Activated CD4-positive, alpha-beta T cell treated with anti-CD3 and anti-CD28 coated beads for 36 hours (primary cell): ENCODE measurements around the gene ZNF607. TPM values are rescaled to one million over a fixed set of nuclear protein-coding genes. Genes with fewer than 3 reads are reported as not detected.
"Not testable (repeated sequence)": the region's sequence is repeated elsewhere in the genome, so short reads cannot be mapped to it uniquely, and the experiment has no call there.

Source experiments
- ATAC-seq: fragments of 200-7000 bp; cut with Tn5 transposase; one replicate; pipeline ENCODE4 v1.10.0; 2021; ENCODE audit warnings: mild to moderate bottlenecking, moderate library complexity
- CTCF ChIA-PET: fragments of 350-600 bp; sonication (Branson Sonifier 250); formaldehyde crosslinking; loops from one replicate; lab custom pipeline; 2021; ENCODE audit warnings: antibody characterized with exemption; lab: Charles Lee
- POLR2A ChIA-PET: fragments of 350-600 bp; sonication (Branson Sonifier 250); formaldehyde crosslinking; loops from one replicate; lab custom pipeline; 2021; ENCODE audit warnings: antibody characterized with exemption, inconsistent platforms; lab: Charles Lee
- DNase-seq: peaks from one replicate; pipeline ENCODE4 v3.0.0-alpha.2; 2020
- H3K27ac Mint-ChIP-seq: one replicate; pipeline ENCODE4 v1.8.0; 2021; ENCODE audit warnings: mixed read lengths
- H3K27me3 Mint-ChIP-seq: one replicate; pipeline ENCODE4 v1.8.0; 2021; ENCODE audit warnings: mixed read lengths
- H3K36me3 Mint-ChIP-seq: one replicate; pipeline ENCODE4 v1.8.0; 2021; ENCODE audit warnings: low read depth, mixed read lengths
- H3K4me1 Mint-ChIP-seq: one replicate; pipeline ENCODE4 v1.8.0; 2021; ENCODE audit warnings: mixed read lengths
- H3K4me3 Mint-ChIP-seq: one replicate; pipeline ENCODE4 v1.8.0; 2021; ENCODE audit warnings: mild to moderate bottlenecking, moderate library complexity, mixed read lengths
- H3K9me3 Mint-ChIP-seq: one replicate; pipeline ENCODE4 v1.8.0; 2021; ENCODE audit warnings: low read depth, mixed read lengths
- intact Hi-C, 2 experiments: fragments of 100-400 bp; cut with DNase I in 1 of 2; cut with micrococcal nuclease in 1 of 2; formaldehyde crosslinking; loops; one replicate each; pipeline versions ENCODE4 v1.14.2 to v1.15.1; 2022 to 2024; cut with DNase I, micrococcal nuclease
- total RNA-seq, 2 experiments: library from RNA; stranded (reverse); gene quantifications; one replicate each; pipeline ENCODE4 v1.2.3, GENCODE V29; 2021

Gene ZNF607
- total RNA-seq, 2 experiments from 2014 or later, result 4.9 to 8.3 TPM

DNA sequence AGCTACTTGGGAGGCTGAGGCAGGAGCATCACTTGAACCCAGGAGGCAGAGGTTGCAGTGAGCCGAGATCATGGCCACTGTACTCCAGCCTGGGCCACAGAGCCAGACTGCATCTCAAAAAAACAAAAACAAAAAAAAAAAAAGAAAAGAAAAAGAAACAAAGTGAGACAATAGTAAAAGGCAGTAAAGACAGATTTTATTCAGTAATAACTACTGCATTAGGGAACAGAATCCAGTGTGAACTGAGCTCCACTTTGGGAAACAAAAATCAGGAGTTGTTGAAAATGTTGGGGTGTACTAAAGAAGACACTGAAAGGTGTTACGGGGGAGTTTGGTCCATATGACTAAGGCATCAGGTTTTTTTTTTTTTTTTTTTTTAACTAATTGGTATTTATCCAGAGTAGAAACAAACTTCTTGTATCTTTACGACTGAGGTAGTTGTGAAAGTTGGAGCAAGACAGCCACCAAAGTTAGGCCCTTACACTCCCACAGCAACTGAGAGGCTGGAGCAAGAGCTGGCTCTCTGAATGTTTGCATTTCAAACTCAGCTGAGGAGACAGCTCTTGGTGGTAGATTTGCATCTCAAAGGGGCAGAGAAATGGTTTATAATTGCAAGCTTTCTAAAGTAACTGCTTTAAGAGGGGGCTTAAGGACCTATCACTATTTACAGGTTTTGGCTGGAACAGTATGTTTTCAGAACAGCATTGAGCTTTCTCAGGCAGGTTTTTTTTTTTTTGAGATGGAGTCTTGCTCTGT, 24.2 kb downstream of the ZNF607 start:
- peaks cover 44% of the 10 kb centered on the region for H3K36me3 Mint-ChIP-seq
- ChIA-PET CTCF (interaction anchor here (0.7 kb wide), 1 partner anchor 14 kb away, joined by 3 read pairs; no protein-coding TSS in a partner anchor), POLR2A (no interaction called here)
- H3K27me3 Mint-ChIP-seq, result no peaks in the 10 kb centered on the region
- peaks cover 35% of the 10 kb centered on the region for H3K9me3 Mint-ChIP-seq
- no peak overlapping the region for H3K4me3 Mint-ChIP-seq
- H3K4me1 Mint-ChIP-seq, result peaks cover 9% of the 10 kb centered on the region
- ATAC-seq, result no peak
- intact Hi-C loops, result no loop called here
- DNase-seq, result no peak
- no peak overlapping the region for H3K27ac Mint-ChIP-seq

DNA sequence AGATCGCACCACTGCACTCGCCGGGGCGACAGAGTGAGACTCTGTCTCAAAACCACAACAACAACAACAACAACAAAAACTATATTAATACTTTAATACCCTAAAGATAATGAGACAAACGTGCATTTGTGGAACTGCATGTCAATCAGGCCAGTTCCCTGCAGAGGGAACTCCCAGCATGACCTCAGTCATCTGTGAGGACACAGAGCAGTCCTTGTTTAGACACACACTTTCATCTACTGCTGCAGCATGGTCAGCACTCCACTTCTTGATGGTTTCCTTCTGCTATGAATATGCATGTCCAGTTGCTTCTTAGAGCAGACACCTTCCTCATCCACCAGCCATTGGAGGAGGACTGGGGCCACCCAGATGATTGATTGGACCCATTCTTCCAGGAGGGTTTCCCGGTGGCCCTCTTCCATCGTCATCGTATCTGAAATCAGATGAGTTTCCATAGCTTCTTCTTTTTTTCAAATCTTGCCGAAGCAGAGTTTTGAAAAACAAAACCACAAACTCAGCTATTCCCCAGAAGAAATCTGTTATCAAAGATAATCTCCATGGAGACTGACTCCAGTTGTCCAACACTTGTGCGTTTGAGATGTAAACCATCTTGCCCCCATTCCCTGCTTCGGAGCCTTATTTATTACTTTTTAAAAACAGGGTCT, 26.5 kb downstream of the ZNF607 start:
- intact Hi-C loops, result loop anchor here in 1 of 2 experiments (1.0 to 5.0 kb wide), 7 partner anchors 26 to 721 kb away; partner anchors contain the start of genes ZFP30, ZNF527, ZNF540 and ZNF570
- Mint-ChIP-seq H3K36me3 (peaks cover 26% of the 10 kb centered on the region), H3K27me3 (no peaks in the 10 kb centered on the region), H3K4me1 (peaks cover 9% of the 10 kb centered on the region), H3K27ac (no peak overlapping the region), H3K9me3 (peaks cover 19% of the 10 kb centered on the region), H3K4me3 (no peak overlapping the region)
- DNase-seq (peak; percentile 4), ATAC-seq (no peak)
- CTCF ChIA-PET, result no interaction called here
- POLR2A ChIA-PET, result no interaction called here

DNA sequence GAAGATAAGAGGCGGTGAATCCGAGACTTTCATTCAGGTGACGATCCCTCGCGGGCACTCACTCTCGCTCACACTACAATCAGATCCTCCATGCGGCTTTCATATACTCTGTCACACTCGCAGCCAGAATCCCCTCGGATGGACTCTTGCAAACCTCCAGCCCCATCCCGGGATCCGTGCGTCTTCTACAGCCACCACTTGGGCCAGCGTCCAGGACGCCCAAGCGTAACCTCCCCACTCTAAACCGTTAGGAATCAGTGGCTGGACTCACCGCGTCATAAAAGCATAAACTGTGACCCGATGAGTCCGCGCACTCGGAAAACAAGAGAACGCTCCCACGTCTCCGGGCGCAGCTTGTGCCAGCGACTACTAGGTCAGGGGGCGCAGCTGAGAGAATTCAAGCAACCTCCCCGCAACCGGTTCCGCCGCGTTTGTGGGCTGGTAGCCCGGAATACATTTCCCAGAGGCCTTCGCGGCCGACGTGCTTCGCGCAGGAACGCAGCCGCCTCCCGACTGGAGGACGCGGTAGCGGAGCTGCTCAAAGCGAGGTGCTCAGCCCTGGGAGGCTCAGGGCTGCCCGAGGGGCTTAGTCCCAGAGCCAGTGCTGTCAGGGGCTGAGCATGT, 27.6 kb downstream of the ZNF607 start:
- peaks cover 15% of the 10 kb centered on the region for H3K9me3 Mint-ChIP-seq
- DNase-seq, result peak; percentile 93
- peaks cover 22% of the 10 kb centered on the region for H3K36me3 Mint-ChIP-seq
- ATAC-seq, result peak; percentile 96
- POLR2A ChIA-PET, result interaction anchor here (0.8 kb wide), 1 partner anchor 322 kb away, joined by 3 read pairs; the partner anchor contains the start of gene ZNF527
- CTCF ChIA-PET, result no interaction called here
- intact Hi-C loops, result loop anchor here in 1 of 2 experiments (1.0 to 5.0 kb wide), 7 partner anchors 27 to 720 kb away; partner anchors contain the start of genes ZFP30, ZNF527, ZNF540 and ZNF570
- peak overlapping the region; percentile 95 for H3K27ac Mint-ChIP-seq
- no peaks in the 10 kb centered on the region for H3K27me3 Mint-ChIP-seq
- peaks cover 9% of the 10 kb centered on the region for H3K4me1 Mint-ChIP-seq
- H3K4me3 Mint-ChIP-seq, result peak overlapping the region; percentile 92

DNA sequence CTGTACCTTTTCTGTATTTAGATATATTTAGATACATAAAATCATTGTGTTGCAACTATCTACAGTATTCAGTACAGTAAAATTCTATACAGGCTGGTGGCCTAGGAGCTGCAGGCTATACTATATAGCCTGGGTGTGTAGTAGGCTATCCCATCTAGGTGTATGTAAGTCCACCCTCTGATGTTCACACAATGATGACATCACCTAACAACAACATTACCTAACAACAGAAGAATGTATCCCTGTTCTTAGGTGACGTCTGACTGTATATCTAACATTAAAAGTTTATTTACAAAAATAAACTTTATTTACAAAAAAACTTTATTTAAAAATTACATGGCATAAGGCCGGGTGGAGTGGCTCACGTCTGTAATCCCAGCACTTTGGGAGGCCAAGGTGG, 36.0 kb downstream of the ZNF607 start:
- Mint-ChIP-seq H3K27me3 (no peaks in the 10 kb centered on the region), H3K4me3 (no peak overlapping the region), H3K4me1 (no peaks in the 10 kb centered on the region), H3K27ac (no peak overlapping the region), H3K9me3 (peaks cover 19% of the 10 kb centered on the region), H3K36me3 (peaks cover 39% of the 10 kb centered on the region)
- ATAC-seq, result no peak
- ChIA-PET CTCF (no interaction called here), POLR2A (no interaction called here)
- no peak for DNase-seq
- intact Hi-C loops, result no loop called here

DNA sequence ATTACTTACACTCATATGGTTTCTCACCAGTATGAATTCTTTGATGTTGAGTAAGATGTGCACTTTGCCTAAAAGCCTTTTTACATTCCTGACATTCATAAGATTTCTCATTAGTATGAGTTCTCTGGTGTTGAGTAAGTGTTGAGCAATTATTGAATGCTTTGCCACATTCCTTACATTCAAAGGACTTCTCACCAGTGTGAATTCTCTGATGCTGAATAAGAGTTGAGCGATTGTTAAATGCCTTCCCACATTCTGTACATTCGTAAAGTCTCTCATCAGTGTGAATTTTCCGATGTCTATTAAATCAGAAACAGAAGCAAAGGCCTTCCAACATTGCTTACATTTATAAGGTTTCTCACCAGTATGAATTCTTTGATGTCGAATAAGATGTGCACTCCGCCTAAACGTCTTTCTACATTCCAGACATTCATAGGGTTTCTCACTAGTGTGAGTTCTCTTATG, 50.1 kb downstream of the ZNF607 start:
- CTCF ChIA-PET, result no interaction called here
- no peak for ATAC-seq
- H3K4me1 Mint-ChIP-seq, result no peaks in the 10 kb centered on the region
- intact Hi-C loops, result no loop called here
- H3K27ac Mint-ChIP-seq, result no peak overlapping the region
- H3K27me3 Mint-ChIP-seq, result no peaks in the 10 kb centered on the region
- no peak for DNase-seq
- H3K9me3 Mint-ChIP-seq, result peaks cover 34% of the 10 kb centered on the region
- POLR2A ChIA-PET, result no interaction called here
- no peak overlapping the region for H3K4me3 Mint-ChIP-seq
- H3K36me3 Mint-ChIP-seq, result peaks cover 19% of the 10 kb centered on the region

DNA sequence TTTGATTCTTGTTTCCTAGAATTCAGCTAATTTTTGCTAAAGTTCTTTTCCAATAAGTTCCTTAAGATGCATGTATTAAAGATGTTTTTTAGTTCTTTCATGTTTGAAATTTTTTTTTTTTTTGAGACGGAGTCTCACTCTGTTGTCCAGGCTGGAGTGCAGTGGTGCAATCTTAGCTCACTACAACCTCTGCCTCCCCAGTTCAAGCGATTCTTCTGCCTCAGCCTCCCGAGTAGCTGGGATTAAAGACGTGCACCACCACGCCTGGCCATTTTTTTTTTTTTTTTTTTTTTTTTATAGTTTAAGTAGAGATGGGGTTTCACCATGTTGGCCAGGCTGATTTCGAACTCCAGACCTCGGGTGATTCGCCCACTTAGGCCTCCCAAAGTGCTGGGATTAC, 62.4 kb downstream of the ZNF607 start:
- peaks cover 32% of the 10 kb centered on the region for H3K36me3 Mint-ChIP-seq
- peak overlapping the region; percentile 94 for H3K4me3 Mint-ChIP-seq
- CTCF ChIA-PET, result interaction anchor here (0.7 to 1.0 kb wide), 2 partner anchors 63 to 78 kb away, joined by 3 read pairs; no protein-coding TSS in a partner anchor
- DNase-seq, H3K9me3 Mint-ChIP-seq, H3K27me3 Mint-ChIP-seq, ATAC-seq, POLR2A ChIA-PET: not testable (repeated sequence)
- intact Hi-C loops, result loop anchor here in 1 of 2 experiments (5.0 kb wide), 6 partner anchors 105 to 820 kb away; partner anchors contain the start of genes CATSPERG, KCNK6, YIF1B and ZNF383
- peak overlapping the region; percentile 65 for H3K27ac Mint-ChIP-seq
- H3K4me1 Mint-ChIP-seq, result peaks cover 33% of the 10 kb centered on the region

DNA sequence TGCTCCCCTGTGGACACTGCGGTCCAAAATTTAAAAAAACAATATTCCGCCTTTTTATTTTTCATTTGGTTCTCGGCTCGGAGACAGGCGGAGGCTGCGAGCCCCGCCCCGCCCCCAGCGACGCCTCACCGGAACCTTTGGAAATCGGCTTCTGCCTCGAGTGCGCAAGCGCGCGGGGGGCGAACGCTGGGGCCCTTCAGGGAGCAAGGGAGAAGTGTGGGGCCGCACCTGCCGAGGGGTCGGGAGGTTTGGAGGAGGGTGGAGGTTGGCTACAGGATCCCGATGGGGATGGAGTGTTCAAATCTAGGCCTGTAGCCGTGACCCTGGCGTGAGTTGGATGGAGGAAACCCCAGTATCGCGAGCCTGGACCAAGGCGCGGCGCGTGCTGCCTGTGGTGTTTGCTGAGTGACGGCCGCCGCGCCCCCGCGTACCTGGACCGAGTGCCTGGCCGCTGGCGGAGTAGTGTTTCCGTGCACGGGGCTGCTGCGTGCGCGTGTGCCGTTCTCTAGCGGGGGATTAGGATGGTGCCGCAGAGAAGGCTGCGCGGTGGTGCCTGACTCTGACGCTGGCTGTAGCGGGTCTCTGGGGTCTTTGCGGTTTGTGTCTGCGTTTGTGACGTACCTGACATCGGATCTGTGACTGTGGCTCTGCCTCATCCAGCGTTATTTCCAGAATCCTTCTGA, 63.7 kb downstream of the ZNF607 start:
- H3K27me3 Mint-ChIP-seq, result no peaks in the 10 kb centered on the region
- peak; percentile 79 for ATAC-seq
- H3K27ac Mint-ChIP-seq, result peak overlapping the region; percentile 99
- peaks cover 29% of the 10 kb centered on the region for H3K36me3 Mint-ChIP-seq
- POLR2A ChIA-PET, result no interaction called here
- intact Hi-C loops, result loop anchor here (1.0 to 5.0 kb wide), 16 partner anchors 36 to 819 kb away; partner anchors contain the start of genes ZNF540 (in 2 of the 2), ZNF571 (in 2 of the 2), ZNF573 (in 2 of the 2) and ZNF607 (in 2 of the 2)
- peaks cover 33% of the 10 kb centered on the region for H3K4me1 Mint-ChIP-seq
- DNase-seq, result peak; percentile 93
- H3K9me3 Mint-ChIP-seq, result peaks cover 7% of the 10 kb centered on the region
- peak overlapping the region; percentile 94 for H3K4me3 Mint-ChIP-seq
- CTCF ChIA-PET, result interaction anchor here (1.0 kb wide), 1 partner anchor 64 kb away, joined by 3 read pairs; no protein-coding TSS in a partner anchor

DNA sequence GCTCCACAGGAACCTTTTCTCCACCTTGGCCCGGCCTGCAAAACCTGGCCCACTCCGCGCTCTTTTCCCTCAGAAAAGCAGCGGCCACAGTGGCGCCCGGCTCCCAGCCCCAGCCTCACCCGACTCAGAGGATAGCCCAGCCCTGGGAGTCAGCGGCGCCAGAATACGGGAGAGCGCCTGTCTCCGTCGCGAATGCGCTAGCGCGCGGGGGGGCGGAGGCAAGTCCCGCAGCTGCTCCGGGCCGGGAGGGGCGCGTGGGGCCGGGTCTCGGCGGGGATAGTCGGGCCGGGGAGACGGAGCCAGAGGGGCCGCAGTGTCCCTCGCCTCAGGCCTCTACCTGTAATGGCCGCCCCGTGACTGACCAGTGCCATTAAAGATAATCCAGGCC, 64.3 kb downstream of the ZNF607 start, which contains the start of gene ZFP30:
ZFP30 (minus strand) TSS at position 165 of the 388 bp plus-strand sequence. CDS start 7,643 bp downstream, outside the sequence.
- CTCF ChIA-PET, result no interaction called here
- Mint-ChIP-seq H3K4me1 (peaks cover 33% of the 10 kb centered on the region), H3K9me3 (peaks cover 5% of the 10 kb centered on the region), H3K4me3 (peak within 1 kb of the TSS; percentile 94), H3K27me3 (no peaks in the 10 kb centered on the region), H3K36me3 (peaks cover 27% of the 10 kb centered on the region), H3K27ac (peak within 1 kb of the TSS; percentile 99)
- POLR2A ChIA-PET, result no interaction called here
- peak; percentile 75 for ATAC-seq
- intact Hi-C loops, result loop anchor here (1.0 to 5.0 kb wide), 16 partner anchors 37 to 818 kb away; partner anchors contain the start of genes ZNF540 (in 2 of the 2), ZNF571 (in 2 of the 2), ZNF573 (in 2 of the 2) and ZNF607 (in 2 of the 2)
- DNase-seq, result peak; percentile 90

DNA sequence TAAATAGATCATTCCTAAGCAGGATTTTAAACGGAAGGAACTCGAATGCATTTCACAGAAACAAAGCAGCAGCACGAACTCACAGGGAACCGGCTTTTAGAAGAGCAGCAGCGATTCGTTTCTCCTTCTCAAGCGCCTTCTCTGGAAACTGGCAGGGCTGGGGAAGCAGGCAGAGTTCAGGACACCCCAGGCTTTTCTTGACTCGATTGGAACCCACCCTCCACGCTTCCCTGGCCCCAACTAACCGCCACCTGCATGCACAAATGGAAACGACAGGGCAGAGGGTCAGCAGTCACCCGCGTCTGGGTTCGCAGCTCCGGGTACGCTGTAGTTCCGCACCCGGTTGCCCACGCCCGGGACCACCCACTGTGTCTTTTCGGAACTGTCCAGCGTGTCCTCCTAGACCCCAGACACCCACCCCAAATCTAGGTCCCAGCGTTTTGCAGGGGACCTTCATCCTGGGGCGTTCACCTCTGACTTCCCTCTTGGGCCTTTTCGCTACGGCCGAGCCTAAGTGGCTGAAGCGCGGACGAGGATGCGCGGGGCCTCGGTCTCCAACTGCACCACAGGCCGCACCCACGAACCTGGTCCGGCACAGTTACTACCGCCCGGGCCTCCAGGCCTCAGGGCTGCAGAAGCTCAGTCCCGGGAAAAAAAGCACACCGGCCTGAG, 64.8 kb downstream of the ZNF607 start:
- Mint-ChIP-seq H3K4me1 (peaks cover 33% of the 10 kb centered on the region), H3K4me3 (peak overlapping the region; percentile 94), H3K27me3 (no peaks in the 10 kb centered on the region), H3K36me3 (peaks cover 30% of the 10 kb centered on the region), H3K9me3 (peaks cover 5% of the 10 kb centered on the region), H3K27ac (peak overlapping the region; percentile 99)
- DNase-seq (peak; percentile 56), ATAC-seq (peak; percentile 11)
- ChIA-PET POLR2A (no interaction called here), CTCF (no interaction called here)
- intact Hi-C loops, result loop anchor here (1.0 to 5.0 kb wide), 16 partner anchors 38 to 817 kb away; partner anchors contain the start of genes ZNF540 (in 2 of the 2), ZNF571 (in 2 of the 2), ZNF573 (in 2 of the 2) and ZNF607 (in 2 of the 2)

DNA sequence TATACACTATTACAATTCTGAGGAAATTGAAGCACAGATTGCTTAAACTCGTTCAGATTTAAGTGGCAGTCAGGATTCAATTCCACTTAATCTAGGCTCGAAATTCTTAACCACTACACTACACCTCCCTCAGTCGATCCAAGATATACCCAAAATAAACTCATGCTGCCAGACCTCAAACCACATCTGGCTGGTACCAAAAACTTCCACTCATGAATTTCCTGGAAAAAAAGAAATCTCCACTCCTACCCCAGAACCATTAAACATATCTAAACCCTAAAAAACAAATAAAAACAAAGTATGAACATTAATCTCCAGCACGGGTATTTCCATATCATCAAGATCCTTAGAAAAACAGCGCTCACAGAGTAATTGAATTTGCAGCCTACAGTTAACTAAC, 65.4 kb downstream of the ZNF607 start:
- Mint-ChIP-seq H3K27ac (peak overlapping the region; percentile 99), H3K9me3 (peaks cover 5% of the 10 kb centered on the region), H3K4me1 (peaks cover 33% of the 10 kb centered on the region), H3K27me3 (no peaks in the 10 kb centered on the region), H3K4me3 (peak overlapping the region; percentile 94), H3K36me3 (peaks cover 34% of the 10 kb centered on the region)
- ChIA-PET POLR2A (no interaction called here), CTCF (interaction anchor here (0.6 kb wide), 1 partner anchor 282 kb away, joined by 3 read pairs; no protein-coding TSS in a partner anchor)
- no peak for ATAC-seq
- intact Hi-C loops, result loop anchor here (2.0 kb wide), 2 partner anchors 65 to 575 kb away; partner anchors contain the start of genes ZNF420 (in 1 of the 2) and ZNF607 (in 1 of the 2)
- no peak for DNase-seq
